Right lobe of liver (tissue), 6 donors: ENCODE data around the gene RRP8. TPM values are rescaled to one million over a fixed set of nuclear protein-coding genes. Genes with fewer than 3 reads are reported as not detected.
A peak's percentile ranks its signal among the peaks of the same experiment; 100 is the strongest.

ENCODE experiments used
- ATAC-seq, 4 donors: fragments of 200-7000 bp; cut with Tn5 transposase; one replicate each; pipeline ENCODE4 v1.9.1; 2020; ENCODE audit warnings: mild to moderate bottlenecking in 4 of 4, moderate library complexity in 4 of 4
- DNase-seq, 3 donors: peaks; one replicate each; pipeline ENCODE4 v3.0.0-alpha.2; 2020
- H3K27ac ChIP-seq, 3 donors: fragments of 200-600 bp; one replicate each; pipeline ENCODE4 v1.8.0; 2022
- H3K27me3 ChIP-seq, 2 donors: fragments of 200-600 bp; one replicate each; pipeline ENCODE4 v1.8.0; 2022
- H3K36me3 ChIP-seq, 4 donors: fragments of 200-600 bp; sonication (generic) in 1 of 4; one replicate each; pipeline versions ENCODE4 v1.5.1 to v1.8.0; 2017 to 2022; ENCODE audit warnings: control low read depth in 1 of 4
- H3K4me1 ChIP-seq, 4 donors: fragments of 200-600 bp; sonication (generic) in 1 of 4; one replicate each; pipeline versions ENCODE4 v1.5.1 to v1.8.0; 2017 to 2022; ENCODE audit warnings: control low read depth in 1 of 4
- H3K4me3 ChIP-seq, 3 donors: fragments of 200-600 bp; one replicate each; pipeline ENCODE4 v1.8.0; 2022
- H3K9me3 ChIP-seq, 4 donors: fragments of 200-600 bp; sonication (generic) in 1 of 4; one replicate each; pipeline versions ENCODE4 v1.5.1 to v1.8.0; 2017 to 2022; ENCODE audit warnings: control low read depth in 1 of 4
- POLR2A ChIP-seq: fragments of 450-650 bp; IDR thresholded peaks from one replicate; pipeline ENCODE4 v1.6.1; 2017; ENCODE audit warnings: antibody characterized with exemption, mild to moderate bottlenecking
- WGBS: methylation state at CpG from one replicate; pipeline ENCODE4 v1.1.6; 2018; ENCODE audit warnings: low coverage, low lambda C conversion rate; ENCODE audit not compliant: insufficient coverage; ENCODE audit errors: missing lambda C conversion rate; 5-methylcytosine and 5-hydroxymethylcytosine counted together
- intact Hi-C, 2 donors: fragments of 100-400 bp; cut with DNase I; formaldehyde crosslinking; loops; one replicate each; pipeline versions ENCODE4 v1.11.2 to v1.14.1; 2022
- total RNA-seq, 6 experiments: library from RNA; depleted of rRNA in 2 of 6; stranded (reverse); fragments of >200 nt in 2 of 6; fragmentation: NEBNext Ultra II Directional in 3 of 6; extraction: Animal tissue kit (Norgen Biotek cat#: 25700) in 3 of 6; gene quantifications; one replicate each; pipeline versions ENCODE4 v1.1.0 to v1.2.4, GENCODE V29; 2016 to 2023
- TF ChIP-seq, protein P1 (sequence below), 4 donors: fragments of 200-600 bp in 3 of 4; fragments of 450-650 bp in 1 of 4; IDR thresholded peaks; one replicate each; pipeline versions ENCODE4 v1.5.1 to v1.8.0; 2016 to 2022; ENCODE audit warnings: antibody characterized with exemption in 4 of 4, mild to moderate bottlenecking in 2 of 4
- donor health status: DM: no; HTN: yes; CAD: no.
- donor health status: DM: no; HTN: no; CAD: no.
- donor health status: DM: no; HTN: no; CAD: no.
- donor health status: DM: no; HTN: yes; CAD: no.
- donor health status: DM: no; HTN: yes; CAD: no.

The RRP8 gene
- total RNA-seq, 6 experiments from 2014 or later = 11.3 to 17.1 (median 14.2) TPM

DNA sequence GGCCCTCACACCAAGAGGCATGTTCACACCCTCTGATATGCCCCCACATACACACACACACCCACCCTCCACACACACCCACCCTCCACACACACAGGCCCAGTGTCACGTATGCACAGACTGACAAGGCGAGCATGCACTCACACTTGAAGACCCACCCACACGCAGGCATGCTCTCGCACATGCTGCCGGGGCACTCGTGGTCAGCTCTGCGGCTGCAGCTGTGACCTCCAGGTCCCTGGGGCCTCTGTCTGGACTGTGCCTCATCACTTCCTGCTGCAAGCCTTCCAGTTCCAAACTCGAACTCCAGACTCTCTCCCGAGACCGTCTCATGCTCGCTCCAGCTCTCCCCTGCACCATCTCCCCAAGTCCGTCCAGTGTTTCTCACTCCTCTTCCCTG, 42.7 kb upstream of the RRP8 start:
- H3K9me3 ChIP-seq = no peaks in the 10 kb centered on the region
- ATAC-seq (peak; percentile 34 to 64 (median 56)), DNase-seq (peak in 1 of 3 donors; percentile 66)
- H3K4me1 ChIP-seq = no peaks in the 10 kb centered on the region
- H3K36me3 ChIP-seq = no peaks in the 10 kb centered on the region
- no peak for TF ChIP-seq POLR2A
- TF ChIP-seq, protein P1, sequence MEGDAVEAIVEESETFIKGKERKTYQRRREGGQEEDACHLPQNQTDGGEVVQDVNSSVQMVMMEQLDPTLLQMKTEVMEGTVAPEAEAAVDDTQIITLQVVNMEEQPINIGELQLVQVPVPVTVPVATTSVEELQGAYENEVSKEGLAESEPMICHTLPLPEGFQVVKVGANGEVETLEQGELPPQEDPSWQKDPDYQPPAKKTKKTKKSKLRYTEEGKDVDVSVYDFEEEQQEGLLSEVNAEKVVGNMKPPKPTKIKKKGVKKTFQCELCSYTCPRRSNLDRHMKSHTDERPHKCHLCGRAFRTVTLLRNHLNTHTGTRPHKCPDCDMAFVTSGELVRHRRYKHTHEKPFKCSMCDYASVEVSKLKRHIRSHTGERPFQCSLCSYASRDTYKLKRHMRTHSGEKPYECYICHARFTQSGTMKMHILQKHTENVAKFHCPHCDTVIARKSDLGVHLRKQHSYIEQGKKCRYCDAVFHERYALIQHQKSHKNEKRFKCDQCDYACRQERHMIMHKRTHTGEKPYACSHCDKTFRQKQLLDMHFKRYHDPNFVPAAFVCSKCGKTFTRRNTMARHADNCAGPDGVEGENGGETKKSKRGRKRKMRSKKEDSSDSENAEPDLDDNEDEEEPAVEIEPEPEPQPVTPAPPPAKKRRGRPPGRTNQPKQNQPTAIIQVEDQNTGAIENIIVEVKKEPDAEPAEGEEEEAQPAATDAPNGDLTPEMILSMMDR (IDR thresholded peaks at IDR 0.05) = no peak
- H3K27me3 ChIP-seq = no peaks in the 10 kb centered on the region
- intact Hi-C loops = no loop called here
- 47% methylated on average over 8 of the region's 12 CpGs for WGBS
- peak overlapping the region in 2 of 3 donors; percentile 49 to 69 for H3K27ac ChIP-seq
- no peak overlapping the region for H3K4me3 ChIP-seq

DNA sequence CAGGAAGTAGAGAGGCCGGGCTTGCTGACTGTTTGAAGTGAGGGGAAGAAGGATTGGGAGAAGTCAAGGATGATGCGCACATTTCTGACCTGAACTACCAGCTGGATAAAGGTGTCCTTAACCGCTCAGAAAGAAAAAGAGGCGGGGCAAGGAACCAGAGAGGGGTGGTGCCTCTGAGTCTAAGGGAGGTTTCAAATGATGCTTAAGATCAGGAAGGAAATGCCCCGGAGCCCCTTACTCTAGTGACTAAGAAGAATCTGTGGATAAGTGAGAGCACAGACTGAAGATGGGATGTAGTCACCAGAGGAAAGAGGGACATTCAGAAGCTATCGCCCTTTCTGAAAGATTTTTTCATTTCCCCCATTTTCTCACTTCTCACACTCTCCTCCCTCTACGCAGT, 39.5 kb upstream of the RRP8 start:
- no peaks in the 10 kb centered on the region for H3K9me3 ChIP-seq
- DNase-seq (no peak), ATAC-seq (no peak)
- no peak overlapping the region for H3K4me3 ChIP-seq
- 39% methylated on average over 3 of the region's 7 CpGs for WGBS
- intact Hi-C loops = no loop called here
- no peaks in the 10 kb centered on the region for H3K27me3 ChIP-seq
- TF ChIP-seq, protein P1 (IDR thresholded peaks at IDR 0.05) = no peak
- TF ChIP-seq POLR2A = no peak
- H3K36me3 ChIP-seq = no peaks in the 10 kb centered on the region
- H3K27ac ChIP-seq = no peak overlapping the region
- peaks cover 0 to 10% (median 6%) of the 10 kb centered on the region in 4 donors for H3K4me1 ChIP-seq

DNA sequence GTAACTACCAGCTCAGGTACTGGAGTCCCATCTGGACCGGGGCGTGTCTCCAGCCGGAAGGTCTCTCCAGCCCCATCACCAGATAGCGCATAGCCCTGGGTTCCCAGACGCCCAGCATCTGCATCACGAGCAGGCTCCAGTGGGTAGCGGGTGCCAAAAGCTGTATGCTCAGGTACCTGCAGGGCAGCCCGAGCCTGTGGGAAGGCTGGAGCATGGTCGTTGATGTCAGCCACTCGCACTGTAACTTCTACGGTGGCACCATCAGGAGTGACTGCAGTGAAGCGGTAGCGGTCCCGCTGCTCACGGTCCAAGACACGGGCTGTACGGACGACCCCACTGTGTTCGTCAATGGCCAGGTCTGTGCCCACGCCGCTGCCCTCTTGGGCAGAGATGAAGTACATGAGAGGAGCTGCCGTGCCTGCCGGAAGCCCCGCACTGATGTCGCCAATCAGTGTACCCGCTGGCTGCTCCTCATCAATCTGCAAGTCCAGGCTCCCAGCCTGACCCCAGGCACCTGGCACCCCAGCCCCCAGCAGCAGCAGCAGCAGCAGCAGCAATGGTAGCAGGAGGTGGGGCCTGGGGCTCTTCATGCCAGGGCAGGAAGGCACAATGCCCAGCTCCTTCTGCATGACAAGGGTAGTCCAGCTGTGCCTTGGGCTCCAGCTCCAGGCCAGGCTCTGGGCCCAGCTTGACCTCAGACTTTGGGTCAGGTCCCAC, 37.7 kb upstream of the RRP8 start:
- 40% methylated on average over 2 of the region's 26 CpGs for WGBS
- H3K27ac ChIP-seq = no peak overlapping the region
- no peaks in the 10 kb centered on the region for H3K36me3 ChIP-seq
- no peak for DNase-seq
- H3K4me3 ChIP-seq = no peak overlapping the region
- TF ChIP-seq, protein P1 (IDR thresholded peaks at IDR 0.05) = no peak
- no peak for TF ChIP-seq POLR2A
- no peaks in the 10 kb centered on the region for H3K27me3 ChIP-seq
- no peaks in the 10 kb centered on the region for H3K9me3 ChIP-seq
- peaks cover 0 to 19% (median 11%) of the 10 kb centered on the region in 4 donors for H3K4me1 ChIP-seq
- no peak for ATAC-seq
- intact Hi-C loops = no loop called here

DNA sequence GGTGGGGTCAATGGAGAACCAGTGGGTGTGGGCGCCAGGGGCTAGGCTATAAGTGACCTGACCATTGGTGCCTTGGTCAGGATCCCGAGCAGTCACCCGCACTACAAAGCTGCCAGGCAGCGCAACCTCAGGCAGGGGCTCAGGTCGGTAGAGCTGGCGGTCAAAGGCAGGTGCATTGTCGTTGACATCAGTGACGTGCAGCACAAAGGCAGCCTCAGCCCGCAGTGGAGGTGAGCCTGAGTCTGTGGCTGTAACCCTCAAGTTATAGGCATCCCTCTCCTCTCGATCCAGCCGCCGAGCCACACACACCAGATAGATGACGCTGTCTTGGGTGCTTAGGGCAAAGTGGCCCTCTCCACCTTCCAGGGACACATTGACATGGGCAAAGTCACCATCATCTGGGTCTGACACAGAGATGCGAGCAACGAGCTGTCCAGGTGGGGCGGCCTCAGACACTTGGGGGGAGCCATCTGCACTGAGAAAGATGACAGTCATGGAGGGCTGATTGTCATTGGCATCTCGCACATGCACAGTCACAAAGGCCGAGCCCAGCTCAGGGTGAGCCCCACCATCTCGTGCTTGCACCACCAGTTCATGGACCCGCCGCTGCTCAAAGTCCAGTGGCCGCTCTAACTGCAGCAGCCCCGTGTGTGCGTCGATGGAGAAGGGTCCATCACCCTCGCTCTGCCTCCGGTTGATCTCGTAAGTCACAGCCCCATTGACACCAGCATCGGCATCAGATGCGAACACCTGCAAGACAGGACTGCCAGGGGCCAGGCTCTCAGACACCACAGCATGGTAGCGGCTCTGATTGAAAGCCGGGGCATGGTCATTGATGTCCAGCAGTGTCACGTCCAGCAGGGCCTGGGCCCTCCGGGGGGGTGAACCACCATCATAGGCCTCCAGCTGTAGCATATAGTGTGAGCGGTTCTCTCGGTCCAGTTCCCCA, 36.9 kb upstream of the RRP8 start:
- no CpG with 5 or more reads among the region's 36 CpGs for WGBS
- no peak overlapping the region for H3K4me3 ChIP-seq
- intact Hi-C loops = no loop called here
- no peaks in the 10 kb centered on the region for H3K9me3 ChIP-seq
- DNase-seq (no peak), ATAC-seq (no peak)
- TF ChIP-seq POLR2A = no peak
- TF ChIP-seq, protein P1 (IDR thresholded peaks at IDR 0.05) = no peak
- H3K4me1 ChIP-seq = peaks cover 0 to 23% (median 13%) of the 10 kb centered on the region in 4 donors
- no peak overlapping the region for H3K27ac ChIP-seq
- no peaks in the 10 kb centered on the region for H3K27me3 ChIP-seq
- H3K36me3 ChIP-seq = no peaks in the 10 kb centered on the region
